GM03348 (cell line): ENCODE results near the gene DNAJB13.
"Not testable (repeated sequence)": the region's sequence is repeated elsewhere in the genome, so short reads cannot be mapped to it uniquely, and the experiment has no call there.

Experiments used
- DNase-seq: peaks from one replicate; pipeline ENCODE4 v3.0.0; 2012; ENCODE audit warnings: low spot score

The DNAJB13 gene

GRCh38 chr11:73950869-73951710 lies at the start of gene DNAJB13:
TSS of gene DNAJB13 (plus strand) at chr11:73951026. CDS start at chr11:73951070, 44 bp downstream.
- peak; percentile 60 for DNase-seq

DNA sequence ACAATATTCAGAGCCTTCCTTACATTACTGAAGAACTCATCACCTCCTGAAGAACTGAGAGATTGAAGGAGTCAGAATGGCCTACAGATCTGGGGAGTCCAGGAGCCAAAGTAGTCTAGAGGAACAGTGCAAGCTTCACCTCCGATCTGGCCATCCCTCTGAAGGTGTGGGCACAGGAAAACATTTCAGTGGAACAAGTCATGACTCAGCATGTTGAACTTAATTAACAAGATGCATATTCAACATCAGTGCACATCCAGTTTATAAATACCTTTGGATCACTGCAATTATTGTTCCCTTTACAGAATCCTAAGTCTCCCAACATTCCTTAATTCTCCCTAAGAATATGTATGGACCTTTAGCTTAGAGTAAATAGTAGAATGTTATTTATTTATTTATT lies 48.5 kb upstream of the DNAJB13 start:
- no peak for DNase-seq

DNA sequence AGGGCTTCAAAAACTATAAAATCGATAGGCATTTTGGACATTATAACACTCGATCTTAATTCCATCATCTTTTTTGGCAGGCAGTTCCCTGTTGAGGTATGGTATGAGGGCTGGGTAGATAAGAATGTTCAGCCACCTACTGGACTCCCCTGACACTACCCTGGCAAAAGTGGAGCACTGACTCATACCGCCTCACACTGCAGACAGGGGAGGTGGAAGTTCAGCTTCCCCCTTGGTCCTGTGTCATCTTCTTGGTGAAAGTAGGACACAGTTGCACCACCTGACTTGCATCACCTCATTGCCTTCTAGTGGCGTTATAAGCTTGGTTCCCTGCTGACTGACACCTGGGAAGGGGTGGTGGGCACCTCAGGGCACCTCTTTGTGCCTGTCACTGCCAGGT lies 43.6 kb upstream of the DNAJB13 start:
- peak; percentile 33 for DNase-seq

DNA sequence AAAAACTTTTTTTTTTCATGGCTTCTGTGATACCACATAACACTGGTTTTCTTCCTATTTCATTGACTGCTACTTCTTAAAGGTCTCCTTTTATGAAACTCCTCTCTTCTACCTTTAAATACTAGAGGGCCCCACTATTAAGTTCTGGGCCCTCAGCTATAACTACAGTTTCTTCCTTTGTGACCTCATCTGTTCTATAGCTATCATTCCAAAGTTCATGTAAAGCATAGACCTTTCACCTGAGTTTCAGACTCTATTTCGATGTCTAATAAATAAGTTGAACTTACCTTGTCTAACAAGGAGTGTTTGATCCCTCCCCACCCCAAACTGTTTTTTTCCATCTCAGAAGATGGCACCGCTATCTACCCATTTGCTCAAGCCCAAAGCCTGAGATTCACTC lies 38.8 kb upstream of the DNAJB13 start:
- no peak for DNase-seq

DNA sequence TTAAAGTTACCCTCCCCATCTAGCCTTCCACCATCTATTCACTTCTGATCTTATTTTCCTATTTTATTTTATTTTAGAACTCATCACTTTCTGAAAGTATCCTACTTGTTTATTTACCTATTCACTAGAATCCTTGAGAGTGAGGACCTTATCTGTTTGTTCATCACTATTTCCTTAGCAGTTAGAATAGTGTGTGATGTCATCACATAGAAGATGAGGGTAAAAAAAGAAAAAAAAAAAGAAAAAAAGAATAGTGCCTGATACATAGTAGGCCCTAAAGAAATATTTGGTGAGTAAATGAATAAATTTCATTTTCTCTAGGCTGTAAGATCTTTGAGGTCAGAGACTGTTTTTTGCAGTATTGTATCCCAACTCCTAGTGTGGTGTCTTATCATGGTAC lies 37.4 kb upstream of the DNAJB13 start:
- DNase-seq, result no peak

DNA sequence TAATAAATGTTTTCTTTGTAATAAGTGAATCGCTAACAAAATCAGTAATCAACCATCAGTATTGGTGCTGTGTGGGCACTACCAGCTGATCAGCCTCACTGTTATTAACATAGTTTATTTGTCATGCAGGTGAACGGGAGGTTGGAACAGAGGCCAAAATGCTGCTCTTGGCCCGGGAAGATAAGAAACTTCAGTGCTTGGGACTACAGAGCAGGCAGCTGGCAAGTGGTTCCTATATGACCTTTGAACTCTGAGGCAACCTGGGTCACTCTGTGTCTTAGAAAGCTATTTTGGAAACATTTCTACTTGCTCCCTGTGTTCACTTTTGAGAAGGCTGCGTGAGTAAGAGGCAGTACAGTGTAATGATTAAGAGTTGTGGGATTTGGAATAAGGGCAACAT lies 36.5 kb upstream of the DNAJB13 start:
- DNase-seq, result no peak

DNA sequence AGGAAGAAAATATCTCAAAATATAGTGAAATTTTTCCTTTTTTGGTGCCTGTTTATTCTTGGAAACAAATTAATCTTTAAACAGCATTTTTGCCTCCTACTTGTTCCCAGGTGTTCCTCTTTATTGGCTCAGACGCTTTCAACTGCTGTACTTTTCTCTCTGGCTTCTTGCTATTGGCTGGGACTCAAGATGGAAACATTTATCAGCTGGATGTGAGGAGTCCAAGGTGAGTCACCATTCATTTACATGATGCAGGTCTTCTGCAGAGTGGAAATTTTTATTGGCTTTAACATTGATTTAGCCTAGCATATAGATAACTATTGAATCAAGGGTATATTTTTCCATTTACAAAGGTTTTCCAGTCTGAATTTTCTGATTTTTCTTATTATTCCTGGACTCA lies 34.4 kb upstream of the DNAJB13 start:
- no peak for DNase-seq

DNA sequence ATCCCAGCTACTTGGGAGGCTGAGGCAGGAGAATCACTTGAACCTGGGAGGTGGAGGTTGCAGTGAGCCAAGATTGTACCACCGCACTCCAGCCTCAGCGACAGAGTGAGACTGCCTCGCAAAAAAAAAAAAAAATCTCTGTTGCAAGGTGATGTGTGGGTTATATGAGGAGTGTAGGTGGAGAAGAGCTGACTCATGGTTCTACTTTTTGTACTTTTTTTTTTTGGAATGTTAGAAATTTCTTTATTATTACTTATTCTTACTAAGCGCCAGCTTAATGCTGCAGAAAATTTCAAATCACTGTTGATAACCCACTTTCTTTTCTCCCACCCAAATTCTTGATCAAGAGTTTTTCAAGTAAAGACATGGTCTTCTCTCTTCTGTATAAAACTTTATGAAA lies 29.6 kb upstream of the DNAJB13 start:
- DNase-seq, result no peak

- DNase-seq, result no peak
Measured at GRCh38 chr11:73929388-73929787, 21.4 kb upstream of the DNAJB13 start.

DNA sequence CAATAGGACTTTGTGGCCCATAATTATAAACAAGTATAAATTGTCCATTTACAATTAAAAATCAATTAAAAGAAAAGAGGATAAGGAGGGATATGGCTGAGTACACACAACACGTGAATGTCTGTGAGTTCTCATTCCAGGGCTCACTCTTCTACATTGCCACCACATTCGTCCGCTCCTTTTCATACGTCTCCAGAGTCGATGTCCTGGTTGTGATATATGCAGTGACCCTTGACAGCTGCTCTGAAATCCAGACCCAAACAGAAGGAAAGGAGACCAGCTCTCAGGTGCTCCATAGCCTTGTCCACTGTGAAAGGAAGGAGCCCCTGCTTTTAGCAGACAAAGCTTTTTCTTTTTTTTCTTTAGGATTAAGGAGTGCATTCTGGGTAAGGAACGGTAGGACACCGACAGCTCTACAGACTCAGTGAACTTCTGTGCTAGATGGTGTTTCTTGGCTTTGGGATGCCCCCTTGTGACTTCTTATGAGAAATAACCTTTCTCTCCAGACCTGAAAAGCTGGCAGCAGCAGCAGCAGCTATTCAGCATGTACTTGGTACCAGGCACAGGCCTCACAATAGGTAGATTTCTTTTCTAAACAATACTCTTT lies 19.7 kb upstream of the DNAJB13 start:
- peak; percentile 76 for DNase-seq

- no peak for DNase-seq
Measured at GRCh38 chr11:73931951-73932350, 18.9 kb upstream of the DNAJB13 start.

GRCh38 chr11:73932781-73933180 lies 18.0 kb upstream of the DNAJB13 start:
- no peak for DNase-seq

DNA sequence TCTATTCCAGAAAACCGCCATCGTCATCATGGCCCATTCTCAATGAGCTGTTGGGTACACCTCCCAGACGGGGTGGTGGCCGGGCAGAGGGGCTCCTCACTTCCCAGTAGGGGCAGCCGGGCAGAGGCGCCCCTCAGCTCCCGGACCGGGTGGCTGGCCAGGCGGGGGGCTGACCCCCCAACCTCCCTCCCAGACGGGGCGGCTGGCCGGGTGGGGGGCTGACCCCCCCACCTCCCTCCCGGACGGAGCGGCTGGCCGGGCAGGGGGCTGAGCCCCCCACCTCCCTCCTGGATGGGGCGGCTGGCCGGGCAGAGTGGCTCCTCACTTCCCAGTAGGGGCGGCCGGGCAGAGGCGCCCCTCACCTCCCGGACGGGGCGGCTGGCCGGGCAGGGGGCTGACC lies 14.8 kb upstream of the DNAJB13 start:
- not testable (repeated sequence) for DNase-seq

GRCh38 chr11:73939096-73939495 lies 11.7 kb upstream of the DNAJB13 start:
- no peak for DNase-seq

DNA sequence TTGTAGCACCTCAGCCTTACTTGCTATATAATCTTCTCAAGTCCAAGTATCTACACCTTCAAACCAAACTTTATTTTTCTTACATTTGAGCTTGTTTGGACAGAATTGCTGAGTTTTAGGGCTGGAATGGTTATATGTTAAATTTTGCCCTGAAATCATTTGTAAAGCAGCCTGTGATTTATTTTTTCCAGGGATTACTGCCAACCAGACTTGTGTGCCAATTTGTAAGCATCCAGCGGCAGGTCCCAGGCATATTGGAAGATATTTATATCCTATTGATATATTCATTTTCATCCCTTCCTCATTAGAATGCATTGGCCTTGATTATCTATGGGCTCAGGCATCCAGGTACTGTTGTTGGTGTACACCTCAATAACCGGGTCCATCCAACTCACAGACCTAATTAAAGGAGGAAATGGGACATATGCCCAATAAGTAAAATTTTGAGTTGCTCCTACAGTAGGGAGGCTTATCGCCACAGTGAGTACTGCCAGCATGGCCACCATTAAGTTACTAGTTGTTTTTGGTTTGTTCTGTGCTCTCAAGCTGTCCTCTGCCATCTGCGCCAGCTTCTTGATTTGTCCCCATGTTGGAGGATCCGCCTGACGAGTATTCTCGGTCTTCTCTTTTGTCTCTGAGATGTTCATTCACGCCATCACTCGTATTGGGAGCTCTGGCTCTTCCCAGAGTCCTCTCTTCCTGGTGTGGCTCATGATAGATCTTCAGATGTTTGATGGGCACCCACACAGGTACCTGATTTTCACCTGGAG lies 9.8 kb upstream of the DNAJB13 start:
- DNase-seq, result no peak

GRCh38 chr11:73942010-73942409 lies 8.8 kb upstream of the DNAJB13 start:
- DNase-seq, result no peak

DNA sequence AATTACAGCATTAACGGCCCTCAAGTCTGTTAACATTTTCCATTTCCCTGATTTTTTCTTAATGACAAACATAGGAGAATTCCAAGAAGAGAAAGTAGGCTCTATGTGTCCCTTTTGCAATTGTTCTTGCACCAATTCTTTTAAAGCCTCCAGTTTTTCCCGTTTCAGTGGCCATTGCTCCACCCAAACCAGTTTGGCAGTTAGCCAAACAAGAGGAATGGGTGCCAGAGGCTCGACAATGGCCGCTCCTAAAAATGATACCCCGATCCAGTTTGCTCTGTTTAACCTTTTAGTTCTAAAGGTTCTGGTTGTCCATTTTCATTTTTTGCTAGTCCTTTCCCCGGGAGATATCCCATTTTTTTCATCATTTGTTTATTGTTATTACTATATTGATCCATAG lies 6.7 kb upstream of the DNAJB13 start:
- no peak for DNase-seq

- DNase-seq, result no peak
Measured at GRCh38 chr11:73944901-73945300, 5.9 kb upstream of the DNAJB13 start.

GRCh38 chr11:73945396-73945795 lies 5.4 kb upstream of the DNAJB13 start:
- no peak for DNase-seq

DNA sequence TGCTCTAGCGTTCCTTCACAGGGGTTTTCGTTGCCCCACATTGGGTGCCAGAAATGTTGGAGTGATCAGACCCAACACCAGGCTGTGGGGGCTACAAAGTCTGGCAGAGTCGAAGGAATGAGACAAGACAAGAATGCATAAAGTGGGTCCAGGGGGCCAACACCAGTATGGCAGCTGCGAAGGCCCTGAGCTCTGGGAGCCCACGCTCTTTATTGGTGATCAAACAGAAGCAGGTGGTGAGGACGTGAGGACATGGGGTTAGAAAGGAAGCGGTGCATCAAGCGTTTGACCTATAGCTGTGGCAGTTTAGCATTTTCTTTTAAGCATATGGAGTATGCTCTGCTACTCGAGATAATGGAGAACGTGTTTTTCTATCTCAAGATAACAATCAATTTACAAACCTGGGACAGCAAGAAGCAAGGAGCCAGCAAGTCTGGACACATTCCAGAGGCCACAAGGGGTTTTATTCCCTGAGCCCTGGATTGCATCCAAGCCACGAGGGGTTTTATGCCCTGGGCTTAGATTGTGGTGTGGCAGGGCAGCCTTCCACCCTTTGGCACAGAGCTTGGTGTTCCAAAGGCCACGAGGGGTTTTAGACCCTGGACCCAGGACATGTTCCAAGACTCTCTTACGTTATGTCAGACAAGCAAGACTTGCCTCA lies 3.9 kb upstream of the DNAJB13 start:
- DNase-seq, result no peak

- DNase-seq, result no peak
Measured at GRCh38 chr11:73949246-73949645, 1.6 kb upstream of the DNAJB13 start.

DNA sequence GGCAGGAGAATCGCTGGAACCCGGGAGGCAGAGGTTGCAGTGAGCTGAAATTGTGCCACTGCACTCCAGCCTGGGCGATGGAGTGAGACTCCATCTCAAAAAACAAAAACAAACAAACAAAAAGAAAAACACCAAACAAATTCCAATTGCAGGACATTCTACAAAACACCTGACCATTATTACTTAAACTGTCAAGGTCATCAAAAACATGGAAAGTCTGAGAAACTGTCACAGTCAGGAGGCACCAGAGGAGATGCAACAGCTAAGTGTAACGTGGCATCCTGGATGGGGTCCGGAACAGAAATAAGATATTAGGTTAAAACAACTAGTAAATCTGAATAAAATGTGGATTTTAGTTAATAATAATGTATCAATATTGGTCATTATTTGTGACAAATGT lies 914 bp upstream of the DNAJB13 start:
- no peak for DNase-seq
